Measurements from ENCODE around the gene GTF2IRD2.
"Not testable (repeated sequence)": the region's sequence is repeated elsewhere in the genome, so short reads cannot be mapped to it uniquely, and the experiment has no call there.

GTF2IRD2 gene

DNA sequence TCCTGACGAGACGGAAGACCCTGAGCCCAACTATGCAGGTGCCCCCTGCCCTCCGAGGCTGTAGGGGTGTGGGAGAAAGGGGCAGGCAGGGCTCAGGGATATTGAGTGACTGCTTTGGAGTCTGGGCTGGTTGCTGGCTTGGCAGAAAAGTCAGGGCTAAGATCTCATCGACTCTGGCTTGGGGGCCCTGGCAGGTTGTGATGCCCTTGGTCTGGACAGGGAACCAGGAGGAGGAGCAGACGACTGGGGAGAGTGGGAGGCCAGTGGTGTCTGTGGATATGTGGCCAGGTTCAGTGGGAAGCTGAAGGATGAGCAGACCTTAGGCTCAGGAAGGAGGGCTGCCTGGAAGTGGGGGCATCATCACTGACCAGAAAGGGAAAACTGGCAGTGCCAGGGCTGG, 67.8 kb downstream of the GTF2IRD2 start:
- not testable (repeated sequence) for DNase-seq

DNA sequence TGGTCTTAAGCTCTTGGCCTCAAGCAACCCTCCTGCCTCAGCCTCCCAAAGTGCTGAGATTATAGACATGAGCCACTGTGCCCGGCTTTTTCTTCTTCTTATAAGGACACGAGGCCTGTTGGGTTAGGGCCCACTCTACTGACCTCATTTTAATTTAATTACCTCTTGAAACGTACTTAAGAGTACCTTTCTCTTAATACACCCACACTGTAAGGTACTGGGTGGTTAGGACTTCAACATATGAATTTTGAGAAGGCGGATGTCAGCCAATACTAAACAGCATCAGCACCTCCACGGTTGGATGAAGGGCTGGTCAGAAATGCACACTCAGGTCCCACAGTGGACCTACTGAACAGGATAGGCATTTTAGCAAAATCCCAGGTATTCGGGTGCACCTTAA, 69.7 kb downstream of the GTF2IRD2 start:
- not testable (repeated sequence) for DNase-seq

DNA sequence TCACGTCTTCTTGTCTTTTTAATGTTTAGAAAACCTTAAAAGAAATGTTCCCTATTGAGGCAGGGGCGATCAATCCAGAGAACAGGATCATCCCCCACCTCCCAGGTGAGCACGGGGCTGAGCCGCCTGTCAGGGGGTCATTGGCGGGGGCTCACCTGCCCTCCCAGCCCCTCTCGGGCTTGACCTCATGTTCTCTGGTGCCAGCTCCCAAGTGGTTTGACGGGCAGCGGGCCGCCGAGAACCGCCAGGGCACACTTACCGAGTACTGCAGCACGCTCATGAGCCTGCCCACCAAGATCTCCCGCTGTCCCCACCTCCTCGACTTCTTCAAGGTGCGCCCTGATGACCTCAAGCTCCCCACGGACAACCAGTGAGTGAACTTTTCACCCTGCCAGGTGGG, 72.4 kb downstream of the GTF2IRD2 start:
- not testable (repeated sequence) for DNase-seq

- not testable (repeated sequence) for DNase-seq
Observed at GRCh38 chr7:74775111-74775510, 76.3 kb downstream of the GTF2IRD2 start.

DNA sequence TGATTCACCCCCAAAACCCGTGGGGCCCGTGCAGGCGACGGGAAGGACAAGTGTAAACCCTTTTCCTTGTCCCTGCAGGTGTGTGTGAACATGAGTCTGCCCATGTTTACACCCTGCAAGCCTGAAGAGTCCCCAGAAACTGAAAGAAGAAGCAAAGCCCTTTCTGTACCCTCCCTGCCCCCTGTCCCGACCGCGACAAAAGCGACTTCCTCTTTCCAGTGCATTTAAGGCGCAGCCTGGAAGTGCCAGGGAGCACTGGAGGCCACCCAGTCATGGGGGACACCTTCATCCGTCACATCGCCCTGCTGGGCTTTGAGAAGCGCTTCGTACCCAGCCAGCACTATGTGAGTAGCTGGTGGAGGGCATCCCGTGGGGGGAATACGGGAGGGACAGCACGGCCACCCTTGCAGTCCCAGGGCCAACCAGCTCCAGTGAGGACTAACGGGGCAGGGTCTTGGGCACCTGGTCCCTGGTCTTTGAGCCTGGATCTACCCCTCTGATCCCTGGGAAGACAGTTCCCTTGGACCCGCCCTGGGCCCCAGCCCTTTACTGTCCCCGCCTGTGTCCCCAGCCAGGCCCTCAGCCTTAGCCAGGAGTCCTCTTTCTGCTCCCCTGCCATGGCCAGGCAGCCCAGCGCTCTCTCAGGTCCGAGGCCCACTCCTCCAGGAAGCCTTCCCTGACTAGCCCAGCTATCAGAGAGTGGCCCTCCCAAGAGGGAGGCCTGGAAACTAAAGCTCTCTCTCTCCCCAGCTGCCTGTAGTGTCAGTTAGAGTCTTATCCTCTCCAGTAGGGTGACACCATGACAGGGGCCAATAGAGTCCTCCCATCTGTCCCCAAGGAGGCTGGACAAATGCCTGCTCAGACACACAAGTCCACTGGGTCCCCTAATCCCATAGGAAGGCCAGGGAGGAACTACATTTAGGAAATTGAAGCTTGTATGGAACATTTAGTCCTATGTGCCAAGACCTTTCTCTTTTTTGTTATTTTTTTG, 77.3 kb downstream of the GTF2IRD2 start, which contains the start of gene NCF1:
NCF1 (plus strand) TSS at position 252 of the 991 bp plus-strand sequence; CDS start at position 273, 21 bp downstream.
- DNase-seq = not testable (repeated sequence)

GRCh38 chr7:74772093-74772492, 79.3 kb downstream of the GTF2IRD2 start:
- DNase-seq = not testable (repeated sequence)

DNA sequence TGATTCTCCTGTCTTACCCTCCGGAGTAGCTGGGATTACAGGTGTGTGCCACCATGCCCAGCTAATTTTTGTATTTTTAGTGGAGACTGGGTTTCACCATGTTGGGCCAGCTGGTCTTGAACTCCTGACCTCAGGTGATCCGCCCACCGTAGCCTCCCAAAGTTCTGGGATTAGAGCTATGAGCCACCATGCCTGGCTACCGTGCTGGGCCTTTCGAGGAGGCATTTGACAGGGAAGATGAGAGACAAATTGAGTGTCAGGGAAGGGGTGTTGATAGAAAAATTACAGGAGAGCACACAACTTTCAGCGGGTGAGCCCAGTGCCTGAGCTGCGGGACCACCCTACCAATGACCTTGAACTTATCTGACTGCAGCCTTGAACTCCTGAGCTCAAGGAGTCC, 81.3 kb downstream of the GTF2IRD2 start:
- DNase-seq = not testable (repeated sequence)

- DNase-seq = not testable (repeated sequence)
Observed at GRCh38 chr7:74766991-74767390, 84.4 kb downstream of the GTF2IRD2 start.

- DNase-seq = not testable (repeated sequence)
Observed at GRCh38 chr7:74766509-74766908, 84.9 kb downstream of the GTF2IRD2 start.

- DNase-seq = not testable (repeated sequence)
Observed at GRCh38 chr7:74765205-74765918, 86.0 kb downstream of the GTF2IRD2 start.

GRCh38 chr7:74758982-74759381, 92.4 kb downstream of the GTF2IRD2 start:
- DNase-seq = not testable (repeated sequence)

DNA sequence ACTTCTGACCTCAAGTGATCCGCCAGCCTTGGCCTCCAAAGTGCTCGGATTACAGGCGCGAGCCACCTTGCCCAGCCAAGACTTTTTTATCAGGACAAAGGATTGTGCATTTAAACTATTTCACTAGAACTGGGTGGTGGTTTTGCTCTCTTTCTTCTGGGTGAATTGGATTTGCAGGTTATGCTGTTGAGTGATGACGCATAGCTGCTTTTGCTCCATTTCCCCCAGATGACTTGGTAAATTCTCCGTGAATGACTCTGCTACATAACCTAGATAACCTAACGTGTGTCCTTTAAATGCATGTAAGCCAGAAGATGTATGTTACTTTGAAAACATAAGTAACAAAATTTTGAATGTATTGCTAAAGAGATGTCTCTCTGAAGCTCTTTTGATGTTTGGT, 93.1 kb downstream of the GTF2IRD2 start:
- not testable (repeated sequence) for DNase-seq

DNA sequence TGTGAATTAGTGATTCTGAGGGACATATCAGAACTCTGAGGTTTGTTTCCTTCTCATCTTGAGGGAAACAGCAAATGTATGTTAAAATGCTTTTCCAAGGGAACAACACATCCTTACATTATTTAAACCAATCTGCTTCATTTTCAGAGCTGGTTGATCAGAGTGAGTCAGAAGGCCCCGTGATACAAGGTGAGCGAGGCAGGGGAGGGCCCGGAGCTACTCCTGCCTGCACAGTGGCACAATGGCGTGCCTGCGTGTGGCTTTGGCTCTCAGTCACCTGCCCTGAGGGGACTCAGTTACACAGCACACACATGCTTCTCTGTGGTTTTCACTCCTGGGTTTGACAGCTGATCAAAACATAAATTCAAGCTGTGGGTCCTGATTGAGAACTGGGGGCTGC, 94.7 kb downstream of the GTF2IRD2 start:
- DNase-seq = not testable (repeated sequence)

- DNase-seq = not testable (repeated sequence)
Observed at GRCh38 chr7:74753921-74754482, 97.4 kb downstream of the GTF2IRD2 start.

All from NCI-H1417 treated with DMSO at 0.1 percent for 48 hours (cell line).